ENCODE data around the gene LMNTD1. TPM values are rescaled to one million over a fixed set of nuclear protein-coding genes. Genes with fewer than 3 reads are reported as not detected.

LMNTD1 gene
- total RNA-seq, 2 experiments from 2014 or later, result not detected

DNA sequence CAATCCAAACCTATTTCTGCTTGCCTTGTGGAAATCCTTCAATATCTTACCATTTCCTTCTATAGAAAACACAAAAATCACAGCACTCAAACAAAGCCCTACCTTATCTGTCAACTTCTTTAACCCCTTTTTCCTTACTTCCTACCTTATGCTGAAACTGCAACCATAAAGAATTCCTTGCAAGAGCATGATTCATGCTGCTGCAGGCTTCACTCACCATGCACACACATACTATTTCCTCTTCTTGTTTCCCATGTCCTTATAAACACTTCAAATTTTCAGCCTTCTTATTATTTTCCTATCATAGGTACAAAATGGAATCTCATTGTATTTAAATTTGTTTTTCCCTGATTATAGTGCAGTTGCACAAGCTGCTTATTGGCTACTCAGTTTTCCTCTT, 23.3 kb downstream of the LMNTD1 start:
- Mint-ChIP-seq H3K4me3 (no peak overlapping the region), H3K4me1 (no peaks in the 10 kb centered on the region), H3K9me3 (no peaks in the 10 kb centered on the region), H3K27ac (no peak overlapping the region), H3K36me3 (ENCODE audit: low read depth) (no peaks in the 10 kb centered on the region), H3K27me3 (no peaks in the 10 kb centered on the region)
- ChIA-PET CTCF (no interaction called here), POLR2A (no interaction called here)
- DNase-seq, result no peak

DNA sequence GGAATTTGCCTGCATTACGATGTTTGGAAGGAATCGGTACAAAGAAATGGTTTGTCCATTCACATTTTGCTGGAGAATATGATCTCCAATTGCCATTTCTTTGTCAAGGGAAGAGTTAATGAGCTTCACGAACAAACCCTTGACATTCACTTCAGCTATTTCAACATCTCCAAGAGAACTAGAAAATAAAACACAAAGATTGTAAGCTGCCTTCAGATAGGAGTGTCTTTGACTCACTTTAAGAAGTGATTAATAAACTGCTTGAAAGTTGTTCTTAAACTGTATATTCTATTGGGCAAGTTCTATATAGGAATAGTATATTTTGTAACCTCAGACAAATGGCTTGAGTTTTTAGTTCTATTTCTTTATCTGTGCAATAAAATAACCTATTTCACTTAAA, 26.3 kb downstream of the LMNTD1 start:
- H3K4me3 Mint-ChIP-seq, result no peak overlapping the region
- H3K36me3 Mint-ChIP-seq (ENCODE audit: low read depth), result no peaks in the 10 kb centered on the region
- CTCF ChIA-PET, result no interaction called here
- DNase-seq, result no peak
- H3K4me1 Mint-ChIP-seq, result no peaks in the 10 kb centered on the region
- no peaks in the 10 kb centered on the region for H3K27me3 Mint-ChIP-seq
- H3K27ac Mint-ChIP-seq, result no peak overlapping the region
- H3K9me3 Mint-ChIP-seq, result no peaks in the 10 kb centered on the region
- POLR2A ChIA-PET, result no interaction called here

DNA sequence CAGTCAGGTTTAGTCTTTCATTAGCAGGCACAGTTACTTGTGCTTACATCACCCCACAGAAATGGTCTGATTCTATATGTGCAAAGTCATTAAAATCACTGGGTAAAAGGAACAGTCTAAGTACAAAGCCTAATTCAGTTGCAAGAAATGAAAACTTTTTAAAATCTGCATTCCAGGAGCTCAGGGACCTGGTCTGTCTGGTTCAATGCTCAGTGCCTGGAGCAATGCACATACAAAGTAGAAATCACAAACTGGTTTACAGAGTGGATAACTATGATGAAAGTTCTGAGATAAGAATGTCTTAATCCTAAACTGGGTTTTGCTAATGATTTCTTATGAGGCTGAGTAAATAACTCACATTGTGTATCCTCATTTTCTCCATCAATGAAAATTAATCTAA, 28.7 kb downstream of the LMNTD1 start:
- no peak overlapping the region for H3K4me3 Mint-ChIP-seq
- POLR2A ChIA-PET, result no interaction called here
- H3K4me1 Mint-ChIP-seq, result no peaks in the 10 kb centered on the region
- H3K9me3 Mint-ChIP-seq, result no peaks in the 10 kb centered on the region
- CTCF ChIA-PET, result no interaction called here
- no peaks in the 10 kb centered on the region for H3K36me3 Mint-ChIP-seq (ENCODE audit: low read depth)
- no peak for DNase-seq
- H3K27ac Mint-ChIP-seq, result no peak overlapping the region
- H3K27me3 Mint-ChIP-seq, result no peaks in the 10 kb centered on the region

DNA sequence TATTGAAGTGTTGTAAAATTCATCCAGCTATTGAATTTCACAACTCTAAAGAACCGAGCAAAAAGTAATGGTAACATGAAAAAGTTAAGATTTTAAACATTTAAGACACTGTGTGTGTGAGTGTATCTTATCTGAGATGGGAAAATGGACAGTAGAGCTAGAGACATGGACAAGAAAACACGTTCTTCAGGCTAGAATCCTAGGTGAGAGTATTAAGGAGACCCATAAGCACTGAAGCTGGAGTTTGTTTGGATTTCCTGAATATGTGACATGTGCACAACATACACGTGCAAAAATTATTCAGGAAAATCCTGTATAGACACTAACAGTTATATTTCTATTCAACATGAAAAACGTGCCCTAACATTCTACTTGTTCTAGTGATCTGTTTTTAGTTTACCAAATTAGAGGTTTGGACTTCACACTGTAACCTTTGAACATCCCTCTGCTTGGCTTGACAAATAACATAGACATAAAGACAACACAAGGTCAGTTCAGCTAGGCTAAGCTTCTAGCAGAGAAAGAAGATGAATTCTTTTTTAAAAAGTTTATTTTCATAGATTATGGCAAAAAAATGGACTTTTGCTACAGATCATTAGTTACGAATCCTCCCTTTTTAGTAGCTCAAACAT, 31.3 kb downstream of the LMNTD1 start:
- ChIA-PET CTCF (no interaction called here), POLR2A (no interaction called here)
- no peaks in the 10 kb centered on the region for H3K27me3 Mint-ChIP-seq
- H3K9me3 Mint-ChIP-seq, result no peaks in the 10 kb centered on the region
- H3K4me1 Mint-ChIP-seq, result peaks cover 8% of the 10 kb centered on the region
- H3K36me3 Mint-ChIP-seq (ENCODE audit: low read depth), result no peaks in the 10 kb centered on the region
- H3K27ac Mint-ChIP-seq, result no peak overlapping the region
- DNase-seq, result no peak
- H3K4me3 Mint-ChIP-seq, result no peak overlapping the region

DNA sequence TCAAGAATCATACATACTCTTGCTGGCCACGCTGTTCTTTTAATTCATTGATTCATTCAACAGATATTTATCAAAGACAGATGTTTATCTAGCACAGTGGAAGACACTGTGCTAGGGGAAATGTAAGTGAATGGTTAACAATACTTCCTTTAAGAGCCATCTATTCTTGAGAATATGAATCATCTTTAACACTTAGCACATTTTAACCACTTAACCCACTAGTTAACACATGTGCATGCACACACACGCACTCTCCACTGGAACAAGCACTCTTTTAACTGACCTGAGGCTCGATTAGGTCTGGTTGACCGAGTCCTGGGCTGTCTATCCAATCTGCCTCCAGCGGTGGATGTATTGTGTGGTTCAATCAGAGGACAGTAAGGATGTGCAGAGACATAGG, 34.6 kb downstream of the LMNTD1 start:
- POLR2A ChIA-PET, result no interaction called here
- no peak for DNase-seq
- CTCF ChIA-PET, result no interaction called here
- Mint-ChIP-seq H3K9me3 (no peaks in the 10 kb centered on the region), H3K27me3 (peaks cover 5% of the 10 kb centered on the region), H3K27ac (no peak overlapping the region), H3K4me3 (no peak overlapping the region), H3K36me3 (ENCODE audit: low read depth) (no peaks in the 10 kb centered on the region), H3K4me1 (peaks cover 8% of the 10 kb centered on the region)

DNA sequence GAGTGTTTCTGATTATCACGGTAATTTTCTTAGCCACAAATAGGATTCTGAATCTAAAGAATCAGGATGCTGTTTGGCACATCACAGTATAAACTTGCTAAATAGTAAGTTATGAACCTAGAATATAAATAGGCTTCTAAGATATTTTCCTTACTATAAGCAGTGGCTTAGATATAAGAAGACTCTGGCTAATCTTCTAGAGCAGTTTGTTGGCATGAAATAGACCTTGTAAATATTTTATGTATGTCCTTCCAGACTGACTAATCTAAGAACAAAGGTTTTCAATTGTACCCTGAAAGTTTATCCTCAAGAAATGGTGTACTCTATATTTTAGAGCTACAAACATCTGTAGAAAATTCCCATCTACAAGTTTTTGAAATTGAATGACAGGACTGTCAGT, 48.3 kb downstream of the LMNTD1 start:
- Mint-ChIP-seq H3K9me3 (no peaks in the 10 kb centered on the region), H3K4me3 (no peak overlapping the region), H3K4me1 (no peaks in the 10 kb centered on the region), H3K27ac (no peak overlapping the region), H3K36me3 (ENCODE audit: low read depth) (no peaks in the 10 kb centered on the region), H3K27me3 (peaks cover 3% of the 10 kb centered on the region)
- no peak for DNase-seq
- CTCF ChIA-PET, result no interaction called here
- POLR2A ChIA-PET, result no interaction called here

DNA sequence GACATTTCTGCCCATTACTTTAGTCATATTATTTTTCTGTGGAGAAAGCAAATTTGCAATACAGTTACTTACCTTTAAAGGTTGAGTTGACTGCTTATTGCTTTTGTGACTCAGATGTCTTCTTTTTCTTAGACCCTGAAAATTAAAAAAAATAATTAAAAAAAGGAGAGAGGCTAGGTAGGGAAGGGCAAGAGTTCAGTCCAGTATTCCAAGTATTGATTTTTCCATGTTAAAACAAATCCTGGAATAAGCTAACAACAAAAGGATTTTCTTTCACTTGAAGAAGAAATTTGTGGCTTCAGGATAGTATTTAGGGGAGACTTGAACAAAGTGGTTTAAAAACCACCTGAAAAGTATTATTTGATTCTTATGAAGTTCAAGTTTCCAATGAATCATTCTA, 49.4 kb downstream of the LMNTD1 start:
- DNase-seq, result no peak
- no peak overlapping the region for H3K4me3 Mint-ChIP-seq
- peaks cover 3% of the 10 kb centered on the region for H3K27me3 Mint-ChIP-seq
- POLR2A ChIA-PET, result no interaction called here
- H3K9me3 Mint-ChIP-seq, result no peaks in the 10 kb centered on the region
- no peak overlapping the region for H3K27ac Mint-ChIP-seq
- no peaks in the 10 kb centered on the region for H3K4me1 Mint-ChIP-seq
- no peaks in the 10 kb centered on the region for H3K36me3 Mint-ChIP-seq (ENCODE audit: low read depth)
- CTCF ChIA-PET, result no interaction called here

DNA sequence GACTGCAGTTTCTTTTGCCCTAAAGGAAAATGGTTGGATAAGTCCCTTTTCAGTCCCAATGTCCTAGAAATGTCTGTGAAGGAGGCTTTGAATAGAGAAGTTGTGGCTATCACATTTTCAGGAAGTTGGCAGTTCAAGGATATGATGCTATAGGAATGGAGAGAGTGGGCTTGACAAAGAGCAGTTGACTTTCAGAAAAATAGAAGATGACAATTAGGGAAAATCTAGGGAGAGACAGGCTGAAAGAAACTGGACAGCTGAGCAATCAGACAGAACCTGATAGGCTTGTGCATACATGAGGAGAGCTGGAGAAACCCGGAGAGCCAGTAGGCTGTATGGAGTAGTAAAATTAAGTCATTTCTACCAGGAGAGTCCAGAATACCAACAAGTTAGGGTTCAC, 50.5 kb downstream of the LMNTD1 start:
- no peaks in the 10 kb centered on the region for H3K36me3 Mint-ChIP-seq (ENCODE audit: low read depth)
- no peak overlapping the region for H3K4me3 Mint-ChIP-seq
- CTCF ChIA-PET, result no interaction called here
- POLR2A ChIA-PET, result no interaction called here
- H3K4me1 Mint-ChIP-seq, result no peaks in the 10 kb centered on the region
- H3K27me3 Mint-ChIP-seq, result peaks cover 3% of the 10 kb centered on the region
- DNase-seq, result no peak
- no peak overlapping the region for H3K27ac Mint-ChIP-seq
- H3K9me3 Mint-ChIP-seq, result no peaks in the 10 kb centered on the region

DNA sequence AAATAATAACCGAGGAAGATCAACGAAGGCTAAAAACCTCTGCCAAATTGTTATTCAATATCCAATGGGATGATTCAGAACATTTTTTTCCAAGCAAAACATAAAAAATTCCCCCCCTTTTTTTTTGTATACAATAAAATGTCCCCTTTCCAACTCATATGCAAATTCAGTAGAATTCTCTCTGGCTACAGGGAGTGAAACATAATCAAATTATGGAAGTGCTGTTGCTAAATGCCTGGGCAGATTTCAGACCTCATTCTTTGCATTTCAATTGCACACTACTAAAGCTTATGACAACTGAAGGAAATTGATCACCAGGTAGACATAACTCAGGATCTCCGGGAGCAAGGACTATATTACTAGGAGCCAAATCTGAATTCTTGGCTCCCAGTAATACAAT, 51.0 kb downstream of the LMNTD1 start:
- peaks cover 3% of the 10 kb centered on the region for H3K27me3 Mint-ChIP-seq
- CTCF ChIA-PET, result no interaction called here
- POLR2A ChIA-PET, result no interaction called here
- H3K4me3 Mint-ChIP-seq, result no peak overlapping the region
- H3K27ac Mint-ChIP-seq, result no peak overlapping the region
- no peaks in the 10 kb centered on the region for H3K36me3 Mint-ChIP-seq (ENCODE audit: low read depth)
- no peaks in the 10 kb centered on the region for H3K9me3 Mint-ChIP-seq
- DNase-seq, result no peak
- no peaks in the 10 kb centered on the region for H3K4me1 Mint-ChIP-seq

DNA sequence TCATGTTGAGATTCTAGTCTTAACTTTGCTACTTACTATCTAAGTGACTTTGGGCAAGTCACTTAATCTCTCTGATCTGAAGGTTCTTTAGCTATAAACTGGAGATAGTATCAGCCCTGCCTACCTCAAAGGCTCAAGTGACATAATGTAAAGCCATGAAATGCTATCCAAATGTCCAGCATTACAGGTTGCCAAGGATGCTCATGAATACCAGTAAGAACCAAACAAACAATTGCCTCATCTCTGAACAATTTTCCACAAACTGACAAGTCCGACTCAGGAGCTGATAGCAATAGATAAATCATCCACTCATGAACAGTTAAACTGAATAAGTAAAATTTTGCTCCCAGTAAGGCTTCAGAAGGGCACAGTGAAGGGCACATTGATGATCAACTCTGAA, 51.5 kb downstream of the LMNTD1 start:
- peaks cover 3% of the 10 kb centered on the region for H3K27me3 Mint-ChIP-seq
- CTCF ChIA-PET, result no interaction called here
- no peak for DNase-seq
- H3K27ac Mint-ChIP-seq, result no peak overlapping the region
- H3K36me3 Mint-ChIP-seq (ENCODE audit: low read depth), result no peaks in the 10 kb centered on the region
- H3K4me3 Mint-ChIP-seq, result no peak overlapping the region
- POLR2A ChIA-PET, result no interaction called here
- H3K4me1 Mint-ChIP-seq, result no peaks in the 10 kb centered on the region
- H3K9me3 Mint-ChIP-seq, result no peaks in the 10 kb centered on the region

DNA sequence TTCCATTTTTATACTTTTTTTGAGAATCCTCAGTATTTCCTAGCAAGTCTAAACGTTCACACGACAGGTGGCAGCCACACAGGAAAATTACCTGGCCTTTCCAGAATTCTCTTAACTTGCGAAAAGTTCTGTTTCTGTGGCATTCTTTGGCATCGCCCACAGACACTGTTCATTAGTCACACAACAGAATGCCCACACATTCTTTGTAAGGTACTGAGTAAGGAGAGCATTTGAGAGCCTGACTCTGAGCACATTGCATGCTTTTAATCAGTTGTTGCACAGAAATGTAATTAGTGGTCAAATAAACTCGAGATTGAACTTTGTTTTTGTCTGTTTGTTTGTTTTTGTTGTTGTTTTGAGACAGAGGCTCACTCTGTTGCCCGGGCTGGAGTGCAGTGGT, 52.4 kb downstream of the LMNTD1 start:
- ChIA-PET POLR2A (no interaction called here), CTCF (no interaction called here)
- no peak for DNase-seq
- H3K27me3 Mint-ChIP-seq, result peaks cover 3% of the 10 kb centered on the region
- no peak overlapping the region for H3K4me3 Mint-ChIP-seq
- no peaks in the 10 kb centered on the region for H3K36me3 Mint-ChIP-seq (ENCODE audit: low read depth)
- no peaks in the 10 kb centered on the region for H3K4me1 Mint-ChIP-seq
- H3K9me3 Mint-ChIP-seq, result no peaks in the 10 kb centered on the region
- H3K27ac Mint-ChIP-seq, result no peak overlapping the region

DNA sequence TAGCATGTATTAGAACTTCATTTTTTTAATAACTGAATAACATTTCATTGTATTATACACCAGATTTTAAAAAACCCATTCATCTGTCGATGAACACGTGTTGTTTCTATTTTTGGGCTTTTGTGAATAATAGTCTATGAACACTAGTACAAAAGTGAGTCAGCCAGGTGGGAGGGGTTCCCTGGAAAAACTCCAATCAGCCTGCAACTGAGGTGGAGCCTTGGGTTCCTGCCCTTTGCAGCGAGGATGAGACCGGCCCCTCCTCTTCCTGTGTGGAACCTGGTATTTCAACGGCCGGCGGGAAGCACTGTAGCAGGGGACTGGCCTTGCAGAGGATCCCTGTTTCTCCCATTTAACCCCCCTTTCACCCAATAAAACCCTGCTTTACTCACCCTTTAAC, 56.1 kb downstream of the LMNTD1 start:
- no peaks in the 10 kb centered on the region for H3K9me3 Mint-ChIP-seq
- H3K4me3 Mint-ChIP-seq, result no peak overlapping the region
- ChIA-PET CTCF (no interaction called here), POLR2A (no interaction called here)
- H3K27me3 Mint-ChIP-seq, result peaks cover 7% of the 10 kb centered on the region
- DNase-seq, result no peak
- no peak overlapping the region for H3K27ac Mint-ChIP-seq
- no peaks in the 10 kb centered on the region for H3K4me1 Mint-ChIP-seq
- no peaks in the 10 kb centered on the region for H3K36me3 Mint-ChIP-seq (ENCODE audit: low read depth)

DNA sequence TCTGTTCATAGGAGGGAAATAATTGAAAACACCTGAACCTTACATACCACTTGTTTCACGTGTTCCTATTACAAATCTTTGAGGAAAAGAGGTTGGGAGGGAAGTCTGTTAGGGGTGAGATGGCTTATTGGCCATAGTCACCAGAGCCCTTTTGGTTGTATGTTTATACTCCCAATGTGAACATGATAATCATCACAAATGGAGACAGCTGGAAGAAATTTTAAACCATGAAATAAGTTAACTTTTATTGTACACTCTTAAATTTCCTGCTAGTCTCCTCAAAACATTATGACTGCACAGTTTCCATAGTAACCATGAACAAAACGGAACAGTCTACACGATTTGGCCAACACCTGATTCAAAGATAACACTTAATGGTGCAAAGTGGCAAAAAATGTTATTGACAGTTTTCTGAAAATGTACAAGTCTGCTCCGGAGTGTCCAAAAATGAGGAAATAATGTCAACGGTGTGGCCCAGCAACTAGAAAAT, 56.9 kb downstream of the LMNTD1 start:
- Mint-ChIP-seq H3K27ac (no peak overlapping the region), H3K9me3 (no peaks in the 10 kb centered on the region), H3K4me3 (no peak overlapping the region), H3K4me1 (no peaks in the 10 kb centered on the region), H3K36me3 (ENCODE audit: low read depth) (no peaks in the 10 kb centered on the region), H3K27me3 (peaks cover 7% of the 10 kb centered on the region)
- POLR2A ChIA-PET, result no interaction called here
- no peak for DNase-seq
- CTCF ChIA-PET, result interaction anchor here (1.7 kb wide), 1 partner anchor 60 kb away, joined by 4 read pairs; no protein-coding TSS in a partner anchor

DNA sequence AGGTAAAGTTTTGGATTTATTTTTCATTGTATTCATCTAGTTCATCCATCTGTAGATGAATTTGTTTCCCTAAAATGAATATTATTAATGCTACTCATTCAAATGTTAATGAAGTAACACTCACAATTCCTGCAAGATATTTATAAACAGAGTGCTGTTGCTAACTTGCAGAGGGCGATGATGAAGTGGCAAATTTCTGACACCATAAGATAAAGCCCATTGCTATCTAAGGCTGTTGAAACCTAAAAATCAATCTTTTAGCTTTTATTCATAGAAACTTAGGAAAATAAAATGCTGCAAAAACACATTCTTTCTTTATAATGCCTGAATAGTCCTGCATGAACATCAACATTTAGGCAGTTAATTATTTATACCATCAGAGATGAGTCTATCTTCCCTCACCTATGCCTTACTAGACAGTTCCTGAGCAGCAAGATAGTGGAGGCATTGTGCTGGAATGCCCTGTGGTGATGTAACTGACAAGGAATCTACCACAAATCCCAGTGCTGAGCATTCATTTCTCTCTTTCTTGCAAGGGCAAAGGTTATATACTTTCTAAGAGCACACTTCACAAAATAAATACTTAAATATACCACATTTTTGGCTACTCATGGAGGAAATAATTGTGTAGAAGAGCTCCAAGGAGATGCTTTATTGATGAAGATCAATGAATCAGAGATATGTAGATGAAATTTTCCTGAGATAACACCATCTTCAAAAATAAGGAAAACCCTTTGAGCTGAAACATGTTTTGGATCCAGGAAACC, 57.6 kb downstream of the LMNTD1 start:
- DNase-seq, result no peak

More for the DNA sequence above, 57.6 kb downstream of the LMNTD1 start:
- ChIA-PET CTCF (interaction anchor here (0.6 to 1.7 kb wide), 2 partner anchors 13 to 59 kb away, joined by 3 to 4 read pairs; no protein-coding TSS in a partner anchor), POLR2A (no interaction called here)
- no peaks in the 10 kb centered on the region for H3K4me1 Mint-ChIP-seq
- no peaks in the 10 kb centered on the region for H3K36me3 Mint-ChIP-seq (ENCODE audit: low read depth)
- peaks cover 7% of the 10 kb centered on the region for H3K27me3 Mint-ChIP-seq
- no peaks in the 10 kb centered on the region for H3K9me3 Mint-ChIP-seq
- no peak overlapping the region for H3K27ac Mint-ChIP-seq
- no peak overlapping the region for H3K4me3 Mint-ChIP-seq

Data from activated CD4-positive, alpha-beta memory T cell treated with anti-CD3 and anti-CD28 coated beads, Interleukin-2, amount 10 ng/mL, durations not matched to agents 7 days and 5 days (primary cell).